ENCODE data around the gene ZNF566.
A peak's percentile ranks its signal among the peaks of the same experiment; 100 is the strongest.

GRCh38 chr19:36489118-36489919 is at the start of gene ZNF566:
- no peak for TF ChIP-seq FOXP2 (optimal IDR thresholded peaks at IDR 0.05; ENCODE audit: control extremely low read depth, extremely low read length, insufficient read depth)
- peak; percentile 91 for TF ChIP-seq POLR2AphosphoS5 (IDR thresholded peaks at IDR 0.05; ENCODE audit: borderline replicate concordance, low read depth, low read length)
- no peak for TF ChIP-seq EZH2 (IDR thresholded peaks at IDR 0.05)

Data from SK-N-MC (cell line).